ENCODE measurements around the gene BMS1.
"Not testable (repeated sequence)": the region's sequence is repeated elsewhere in the genome, so short reads cannot be mapped to it uniquely, and the experiment has no call there.

BMS1 gene

GRCh38 chr10:42850931-42851330 lies 68.3 kb downstream of the BMS1 start:
- H3K4me3 ChIP-seq (replicated peaks; ENCODE audit: low read depth, low read length), result no peak overlapping the region
- DNase-seq (ENCODE audit: extremely low read depth, low read depth), result no peak
- TF ChIP-seq, protein P1, sequence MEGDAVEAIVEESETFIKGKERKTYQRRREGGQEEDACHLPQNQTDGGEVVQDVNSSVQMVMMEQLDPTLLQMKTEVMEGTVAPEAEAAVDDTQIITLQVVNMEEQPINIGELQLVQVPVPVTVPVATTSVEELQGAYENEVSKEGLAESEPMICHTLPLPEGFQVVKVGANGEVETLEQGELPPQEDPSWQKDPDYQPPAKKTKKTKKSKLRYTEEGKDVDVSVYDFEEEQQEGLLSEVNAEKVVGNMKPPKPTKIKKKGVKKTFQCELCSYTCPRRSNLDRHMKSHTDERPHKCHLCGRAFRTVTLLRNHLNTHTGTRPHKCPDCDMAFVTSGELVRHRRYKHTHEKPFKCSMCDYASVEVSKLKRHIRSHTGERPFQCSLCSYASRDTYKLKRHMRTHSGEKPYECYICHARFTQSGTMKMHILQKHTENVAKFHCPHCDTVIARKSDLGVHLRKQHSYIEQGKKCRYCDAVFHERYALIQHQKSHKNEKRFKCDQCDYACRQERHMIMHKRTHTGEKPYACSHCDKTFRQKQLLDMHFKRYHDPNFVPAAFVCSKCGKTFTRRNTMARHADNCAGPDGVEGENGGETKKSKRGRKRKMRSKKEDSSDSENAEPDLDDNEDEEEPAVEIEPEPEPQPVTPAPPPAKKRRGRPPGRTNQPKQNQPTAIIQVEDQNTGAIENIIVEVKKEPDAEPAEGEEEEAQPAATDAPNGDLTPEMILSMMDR (IDR thresholded peaks at IDR 0.05; ENCODE audit: low read depth, low read length, missing control alignments), result no peak

GRCh38 chr10:42859256-42859655 lies 76.7 kb downstream of the BMS1 start:
- TF ChIP-seq, protein P1 (IDR thresholded peaks at IDR 0.05; ENCODE audit: low read depth, low read length, missing control alignments), result no peak
- H3K4me3 ChIP-seq (replicated peaks; ENCODE audit: low read depth, low read length), result no peak overlapping the region
- DNase-seq (ENCODE audit: extremely low read depth, low read depth), result no peak

DNA sequence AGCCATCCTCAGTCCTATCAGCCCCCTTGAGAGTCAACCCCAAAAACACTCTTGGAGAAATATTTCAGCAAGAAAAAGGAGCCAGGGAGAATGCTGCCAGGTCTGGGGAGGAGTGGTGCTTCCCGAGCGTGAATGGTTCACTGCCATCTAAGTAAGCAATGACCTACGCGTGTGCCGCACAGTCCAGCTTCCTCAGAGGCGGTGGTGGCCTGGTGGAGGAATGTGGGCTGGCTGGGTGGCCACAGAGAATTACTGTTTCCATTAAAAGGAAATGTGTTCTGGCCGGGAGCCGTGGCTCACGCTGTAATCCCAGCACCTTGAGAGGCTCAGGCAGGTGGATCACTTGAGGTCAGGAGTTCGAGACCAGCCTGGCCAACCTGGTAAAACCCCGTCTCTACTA lies 77.4 kb downstream of the BMS1 start:
- not testable (repeated sequence) for H3K4me3 ChIP-seq (replicated peaks; ENCODE audit: low read depth, low read length); DNase-seq (ENCODE audit: extremely low read depth, low read depth)

- H3K4me3 ChIP-seq (replicated peaks; ENCODE audit: low read depth, low read length); DNase-seq (ENCODE audit: extremely low read depth, low read depth): not testable (repeated sequence)
Observed at GRCh38 chr10:42862801-42863200, 80.2 kb downstream of the BMS1 start.

DNA sequence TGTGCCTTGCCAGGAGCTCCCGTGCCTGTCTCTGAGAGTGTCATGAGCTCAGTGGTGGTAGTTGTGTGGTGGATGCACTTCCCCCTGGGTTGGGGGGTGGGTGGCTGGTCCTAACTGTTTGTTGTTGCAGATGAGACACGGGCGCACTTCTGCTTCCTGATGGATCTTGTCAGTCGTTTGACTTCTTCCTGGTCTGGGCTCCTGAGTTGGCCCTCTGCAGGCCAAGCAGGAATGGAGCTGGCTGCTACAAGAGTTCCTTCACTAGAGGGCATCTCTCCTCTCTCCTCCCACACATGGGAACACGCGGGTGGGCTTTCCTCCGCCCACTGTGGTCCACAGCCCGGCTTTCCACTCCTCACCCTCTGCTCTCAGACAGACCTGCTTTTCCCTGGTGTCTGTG lies 82.0 kb downstream of the BMS1 start:
- no peak overlapping the region for H3K4me3 ChIP-seq (replicated peaks; ENCODE audit: low read depth, low read length)
- no peak for DNase-seq (ENCODE audit: extremely low read depth, low read depth)

DNA sequence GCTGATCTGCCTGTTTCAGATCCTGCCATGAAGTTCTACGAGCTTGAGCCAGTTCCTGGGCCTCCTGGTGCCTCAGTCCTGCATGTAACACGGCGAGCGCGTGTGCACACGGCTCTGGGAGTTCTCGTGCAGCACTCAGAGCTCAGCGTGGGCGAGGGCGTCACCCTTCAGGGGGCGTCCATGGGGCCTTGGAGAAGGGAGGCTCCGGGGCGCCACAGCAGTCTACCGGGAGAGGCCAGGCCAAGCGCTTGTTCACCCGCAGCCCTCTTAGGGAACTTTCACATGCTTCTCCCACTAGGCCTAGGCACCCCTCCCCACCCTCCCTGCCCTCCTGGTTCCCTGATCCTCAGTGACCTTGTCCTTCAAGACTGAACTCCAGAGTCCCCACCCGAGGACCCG lies 83.1 kb downstream of the BMS1 start:
- DNase-seq (ENCODE audit: extremely low read depth, low read depth), result no peak
- TF ChIP-seq, protein P1 (IDR thresholded peaks at IDR 0.05; ENCODE audit: low read depth, low read length, missing control alignments), result no peak
- no peak overlapping the region for H3K4me3 ChIP-seq (replicated peaks; ENCODE audit: low read depth, low read length)

More for the DNA sequence above, 82.0 kb downstream of the BMS1 start:
- TF ChIP-seq, protein P1 (IDR thresholded peaks at IDR 0.05; ENCODE audit: low read depth, low read length, missing control alignments), result no peak

- TF ChIP-seq, protein P1 (IDR thresholded peaks at IDR 0.05; ENCODE audit: low read depth, low read length, missing control alignments), result peak; percentile 65
- peak; percentile 7 for DNase-seq (ENCODE audit: extremely low read depth, low read depth)
- no peak overlapping the region for H3K4me3 ChIP-seq (replicated peaks; ENCODE audit: low read depth, low read length)
Observed at GRCh38 chr10:42866115-42866995, 83.8 kb downstream of the BMS1 start.

DNA sequence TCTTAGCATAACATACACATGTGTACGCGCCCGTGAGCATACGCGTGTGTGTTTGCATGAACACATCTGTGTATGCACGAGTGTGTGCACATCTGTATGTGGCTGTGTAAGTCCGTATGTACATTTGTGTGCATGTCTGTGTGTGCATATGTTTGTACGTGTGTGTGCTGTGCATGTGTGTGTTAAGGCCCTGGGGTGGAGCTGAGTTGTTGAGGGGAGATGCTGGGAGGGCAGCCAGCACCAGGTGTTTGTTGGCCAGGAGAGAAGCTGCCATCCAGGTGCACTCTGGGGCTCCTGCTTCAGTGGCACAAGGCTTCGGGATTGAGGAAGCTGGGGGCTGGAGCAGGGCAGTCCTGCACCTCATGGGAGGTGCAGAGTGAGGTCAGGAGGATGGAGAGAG lies 85.0 kb downstream of the BMS1 start:
- no peak overlapping the region for H3K4me3 ChIP-seq (replicated peaks; ENCODE audit: low read depth, low read length)
- TF ChIP-seq, protein P1 (IDR thresholded peaks at IDR 0.05; ENCODE audit: low read depth, low read length, missing control alignments), result no peak
- no peak for DNase-seq (ENCODE audit: extremely low read depth, low read depth)

All from HFF-Myc (cell line).